K562 (cell line): Measurements from ENCODE around the gene CNBD2. TPM values are rescaled to one million over a fixed set of nuclear protein-coding genes. Genes with fewer than 3 reads are reported as not detected.

Experiments
- CBX3 ChIP-seq, 2 experiments: IDR thresholded peaks; 1 replicate in 1 of 2; 2 replicates in 1 of 2; pipeline ENCODE4 v1.6.1; 2012; ENCODE audit warnings: inconsistent platforms in 2 of 2, low read length in 2 of 2, borderline replicate concordance in 1 of 2, control low read depth in 1 of 2
- CTBP1 ChIP-seq: fragments of 450-650 bp; IDR thresholded peaks from 2 replicates; pipeline ENCODE4 v1.6.1; 2016; ENCODE audit warnings: borderline replicate concordance
- FUS ChIP-seq: fragments of 200-400 bp; formaldehyde crosslinking; optimal IDR thresholded peaks from 2 replicates; pipeline ENCODE3; 2017; ENCODE audit warnings: low read depth, low read length
- GATA2 ChIP-seq: sonication (generic); formaldehyde crosslinking; IDR thresholded peaks from 2 replicates; pipeline ENCODE4 v1.4.0; 2020; ENCODE audit warnings: mild to moderate bottlenecking, missing genetic modification reagents
- SMAD3 ChIP-seq: fragments of 450-650 bp; formaldehyde crosslinking; conservative IDR thresholded peaks from 2 replicates; pipeline ENCODE4 v1.4.0; 2020; ENCODE audit warnings: mild to moderate bottlenecking
- TEAD2 ChIP-seq: fragments of 450-650 bp; IDR thresholded peaks from 2 replicates; pipeline ENCODE4 v1.6.1; 2016; ENCODE audit warnings: missing genetic modification characterization, control low read depth, missing compliant biosample characterization
- polyA plus RNA-seq, 8 experiments: library from polyadenylated mRNA; depleted of rRNA in 4 of 8; stranded (reverse) in 5 of 8; unstranded in 3 of 8; fragments of >200 nt; fragmentation: Nextera tagmentation in 2 of 8; fragmentation: Illumina TruSeq in 1 of 8; extraction: Ambion mirVana in 2 of 8; extraction: Trizol in 1 of 8; gene quantifications; 2 replicates each; pipeline versions ENCODE4 v1.2.1 to v1.2.3, GENCODE V29; 2011 to 2014; ENCODE audit warnings: inconsistent platforms in 1 of 8, missing spikeins in 1 of 8
- total RNA-seq, 7 experiments: library from RNA; depleted of rRNA in 6 of 7; stranded (reverse); fragments of >200 nt in 6 of 7; fragmentation: Illumina TruSeq in 2 of 7; extraction: Trizol in 2 of 7; gene quantifications; 2 replicates each; pipeline versions ENCODE4 v1.2.1 to v1.2.3, GENCODE V29; 2011 to 2021; ENCODE audit warnings: low replicate concordance in 1 of 7
- TF ChIP-seq, protein P1 (sequence below): fragments of 200-600 bp; sonication (generic); IDR thresholded peaks from one replicate; pipeline ENCODE4 v1.6.1; 2012; ENCODE audit warnings: mild to moderate bottlenecking, low read depth, low read length, inconsistent platforms
- TF ChIP-seq, protein P2 (sequence below): fragments of 200-400 bp; formaldehyde crosslinking; IDR thresholded peaks from 2 replicates; pipeline ENCODE4 v1.6.1; 2017; ENCODE audit warnings: mild to moderate bottlenecking, low read depth, low read length, moderate library complexity

The CNBD2 gene
- total and polyA plus RNA-seq, 9 of the 15 experiments (the other 6 are each of a cell fraction or from before 2014, with no cell fraction given) = 3.2 to 17.5 (median 5.3) TPM

DNA sequence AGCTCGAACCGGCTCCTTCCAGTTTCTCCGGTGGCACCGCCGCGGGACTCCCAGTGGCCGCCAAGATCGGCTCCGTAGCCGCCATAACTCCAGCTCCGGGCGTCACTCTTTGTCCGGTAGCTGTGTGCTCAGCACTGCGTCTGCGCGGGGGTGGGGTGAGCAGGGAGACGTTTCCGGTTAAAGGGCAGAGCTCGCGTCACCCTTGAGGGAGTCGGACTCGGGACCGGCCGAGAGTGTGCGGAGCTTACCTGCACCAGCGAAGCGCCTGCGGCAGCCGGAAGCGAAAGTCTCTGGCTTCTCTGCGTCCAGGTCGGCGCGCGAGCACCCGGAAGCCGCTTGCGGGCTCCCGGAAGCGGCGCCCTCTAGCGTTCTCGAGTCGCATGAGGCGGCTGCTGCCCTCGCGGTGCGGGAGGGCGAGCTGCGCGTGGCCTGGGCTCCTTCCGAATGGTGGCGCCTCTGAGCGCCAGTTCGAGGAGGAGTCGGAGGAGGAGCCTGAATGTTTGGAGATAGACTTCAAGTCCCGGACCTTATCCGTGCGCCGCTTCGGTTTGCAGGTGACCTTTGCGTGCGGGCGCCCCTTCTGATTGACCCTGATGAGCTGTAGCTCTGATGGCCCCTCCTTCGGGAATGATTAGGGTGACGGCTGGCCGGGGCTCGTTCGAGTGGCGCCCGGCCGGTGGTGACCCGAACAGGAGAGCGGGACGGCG, 14.0 kb upstream of the CNBD2 start, which contains the start of gene SCAND1 (continued):
- TF ChIP-seq, protein P1, sequence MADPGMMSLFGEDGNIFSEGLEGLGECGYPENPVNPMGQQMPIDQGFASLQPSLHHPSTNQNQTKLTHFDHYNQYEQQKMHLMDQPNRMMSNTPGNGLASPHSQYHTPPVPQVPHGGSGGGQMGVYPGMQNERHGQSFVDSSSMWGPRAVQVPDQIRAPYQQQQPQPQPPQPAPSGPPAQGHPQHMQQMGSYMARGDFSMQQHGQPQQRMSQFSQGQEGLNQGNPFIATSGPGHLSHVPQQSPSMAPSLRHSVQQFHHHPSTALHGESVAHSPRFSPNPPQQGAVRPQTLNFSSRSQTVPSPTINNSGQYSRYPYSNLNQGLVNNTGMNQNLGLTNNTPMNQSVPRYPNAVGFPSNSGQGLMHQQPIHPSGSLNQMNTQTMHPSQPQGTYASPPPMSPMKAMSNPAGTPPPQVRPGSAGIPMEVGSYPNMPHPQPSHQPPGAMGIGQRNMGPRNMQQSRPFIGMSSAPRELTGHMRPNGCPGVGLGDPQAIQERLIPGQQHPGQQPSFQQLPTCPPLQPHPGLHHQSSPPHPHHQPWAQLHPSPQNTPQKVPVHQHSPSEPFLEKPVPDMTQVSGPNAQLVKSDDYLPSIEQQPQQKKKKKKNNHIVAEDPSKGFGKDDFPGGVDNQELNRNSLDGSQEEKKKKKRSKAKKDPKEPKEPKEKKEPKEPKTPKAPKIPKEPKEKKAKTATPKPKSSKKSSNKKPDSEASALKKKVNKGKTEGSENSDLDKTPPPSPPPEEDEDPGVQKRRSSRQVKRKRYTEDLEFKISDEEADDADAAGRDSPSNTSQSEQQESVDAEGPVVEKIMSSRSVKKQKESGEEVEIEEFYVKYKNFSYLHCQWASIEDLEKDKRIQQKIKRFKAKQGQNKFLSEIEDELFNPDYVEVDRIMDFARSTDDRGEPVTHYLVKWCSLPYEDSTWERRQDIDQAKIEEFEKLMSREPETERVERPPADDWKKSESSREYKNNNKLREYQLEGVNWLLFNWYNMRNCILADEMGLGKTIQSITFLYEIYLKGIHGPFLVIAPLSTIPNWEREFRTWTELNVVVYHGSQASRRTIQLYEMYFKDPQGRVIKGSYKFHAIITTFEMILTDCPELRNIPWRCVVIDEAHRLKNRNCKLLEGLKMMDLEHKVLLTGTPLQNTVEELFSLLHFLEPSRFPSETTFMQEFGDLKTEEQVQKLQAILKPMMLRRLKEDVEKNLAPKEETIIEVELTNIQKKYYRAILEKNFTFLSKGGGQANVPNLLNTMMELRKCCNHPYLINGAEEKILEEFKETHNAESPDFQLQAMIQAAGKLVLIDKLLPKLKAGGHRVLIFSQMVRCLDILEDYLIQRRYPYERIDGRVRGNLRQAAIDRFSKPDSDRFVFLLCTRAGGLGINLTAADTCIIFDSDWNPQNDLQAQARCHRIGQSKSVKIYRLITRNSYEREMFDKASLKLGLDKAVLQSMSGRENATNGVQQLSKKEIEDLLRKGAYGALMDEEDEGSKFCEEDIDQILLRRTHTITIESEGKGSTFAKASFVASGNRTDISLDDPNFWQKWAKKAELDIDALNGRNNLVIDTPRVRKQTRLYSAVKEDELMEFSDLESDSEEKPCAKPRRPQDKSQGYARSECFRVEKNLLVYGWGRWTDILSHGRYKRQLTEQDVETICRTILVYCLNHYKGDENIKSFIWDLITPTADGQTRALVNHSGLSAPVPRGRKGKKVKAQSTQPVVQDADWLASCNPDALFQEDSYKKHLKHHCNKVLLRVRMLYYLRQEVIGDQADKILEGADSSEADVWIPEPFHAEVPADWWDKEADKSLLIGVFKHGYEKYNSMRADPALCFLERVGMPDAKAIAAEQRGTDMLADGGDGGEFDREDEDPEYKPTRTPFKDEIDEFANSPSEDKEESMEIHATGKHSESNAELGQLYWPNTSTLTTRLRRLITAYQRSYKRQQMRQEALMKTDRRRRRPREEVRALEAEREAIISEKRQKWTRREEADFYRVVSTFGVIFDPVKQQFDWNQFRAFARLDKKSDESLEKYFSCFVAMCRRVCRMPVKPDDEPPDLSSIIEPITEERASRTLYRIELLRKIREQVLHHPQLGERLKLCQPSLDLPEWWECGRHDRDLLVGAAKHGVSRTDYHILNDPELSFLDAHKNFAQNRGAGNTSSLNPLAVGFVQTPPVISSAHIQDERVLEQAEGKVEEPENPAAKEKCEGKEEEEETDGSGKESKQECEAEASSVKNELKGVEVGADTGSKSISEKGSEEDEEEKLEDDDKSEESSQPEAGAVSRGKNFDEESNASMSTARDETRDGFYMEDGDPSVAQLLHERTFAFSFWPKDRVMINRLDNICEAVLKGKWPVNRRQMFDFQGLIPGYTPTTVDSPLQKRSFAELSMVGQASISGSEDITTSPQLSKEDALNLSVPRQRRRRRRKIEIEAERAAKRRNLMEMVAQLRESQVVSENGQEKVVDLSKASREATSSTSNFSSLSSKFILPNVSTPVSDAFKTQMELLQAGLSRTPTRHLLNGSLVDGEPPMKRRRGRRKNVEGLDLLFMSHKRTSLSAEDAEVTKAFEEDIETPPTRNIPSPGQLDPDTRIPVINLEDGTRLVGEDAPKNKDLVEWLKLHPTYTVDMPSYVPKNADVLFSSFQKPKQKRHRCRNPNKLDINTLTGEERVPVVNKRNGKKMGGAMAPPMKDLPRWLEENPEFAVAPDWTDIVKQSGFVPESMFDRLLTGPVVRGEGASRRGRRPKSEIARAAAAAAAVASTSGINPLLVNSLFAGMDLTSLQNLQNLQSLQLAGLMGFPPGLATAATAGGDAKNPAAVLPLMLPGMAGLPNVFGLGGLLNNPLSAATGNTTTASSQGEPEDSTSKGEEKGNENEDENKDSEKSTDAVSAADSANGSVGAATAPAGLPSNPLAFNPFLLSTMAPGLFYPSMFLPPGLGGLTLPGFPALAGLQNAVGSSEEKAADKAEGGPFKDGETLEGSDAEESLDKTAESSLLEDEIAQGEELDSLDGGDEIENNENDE = peak; percentile 48
- TF ChIP-seq GATA2 (CRISPR knock-in tag) (no peak), CTBP1 (peak; percentile 95), FUS (no peak), CBX3 (IDR thresholded peaks at IDR 0.05; ENCODE audit: borderline replicate concordance in 1 of 2, low read length in 2 of 2) (peak in 1 of 2 experiments; percentile 90; a peak in 1 of 3 replicates), SMAD3 (no peak), TEAD2 (no peak)
- TF ChIP-seq, protein P2, sequence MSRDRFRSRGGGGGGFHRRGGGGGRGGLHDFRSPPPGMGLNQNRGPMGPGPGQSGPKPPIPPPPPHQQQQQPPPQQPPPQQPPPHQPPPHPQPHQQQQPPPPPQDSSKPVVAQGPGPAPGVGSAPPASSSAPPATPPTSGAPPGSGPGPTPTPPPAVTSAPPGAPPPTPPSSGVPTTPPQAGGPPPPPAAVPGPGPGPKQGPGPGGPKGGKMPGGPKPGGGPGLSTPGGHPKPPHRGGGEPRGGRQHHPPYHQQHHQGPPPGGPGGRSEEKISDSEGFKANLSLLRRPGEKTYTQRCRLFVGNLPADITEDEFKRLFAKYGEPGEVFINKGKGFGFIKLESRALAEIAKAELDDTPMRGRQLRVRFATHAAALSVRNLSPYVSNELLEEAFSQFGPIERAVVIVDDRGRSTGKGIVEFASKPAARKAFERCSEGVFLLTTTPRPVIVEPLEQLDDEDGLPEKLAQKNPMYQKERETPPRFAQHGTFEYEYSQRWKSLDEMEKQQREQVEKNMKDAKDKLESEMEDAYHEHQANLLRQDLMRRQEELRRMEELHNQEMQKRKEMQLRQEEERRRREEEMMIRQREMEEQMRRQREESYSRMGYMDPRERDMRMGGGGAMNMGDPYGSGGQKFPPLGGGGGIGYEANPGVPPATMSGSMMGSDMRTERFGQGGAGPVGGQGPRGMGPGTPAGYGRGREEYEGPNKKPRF = no peak
